HG02970 (cell line): ENCODE measurements around the gene ENPP3.
"Not testable (repeated sequence)": the region's sequence is repeated elsewhere in the genome, so short reads cannot be mapped to it uniquely, and the experiment has no call there.

ENCODE experiments used
- ATAC-seq: cut with Tn5 transposase; IDR thresholded peaks from one replicate; pipeline ENCODE4 v1.9.1; 2021; ENCODE audit warnings: mild to moderate bottlenecking, moderate library complexity, moderate number of reproducible peaks; ENCODE audit not compliant: unreplicated experiment, low FRiP score

Gene ENPP3

GRCh38 chr6:131730264-131730663 is 93.2 kb downstream of the ENPP3 start:
- ATAC-seq = no peak

DNA sequence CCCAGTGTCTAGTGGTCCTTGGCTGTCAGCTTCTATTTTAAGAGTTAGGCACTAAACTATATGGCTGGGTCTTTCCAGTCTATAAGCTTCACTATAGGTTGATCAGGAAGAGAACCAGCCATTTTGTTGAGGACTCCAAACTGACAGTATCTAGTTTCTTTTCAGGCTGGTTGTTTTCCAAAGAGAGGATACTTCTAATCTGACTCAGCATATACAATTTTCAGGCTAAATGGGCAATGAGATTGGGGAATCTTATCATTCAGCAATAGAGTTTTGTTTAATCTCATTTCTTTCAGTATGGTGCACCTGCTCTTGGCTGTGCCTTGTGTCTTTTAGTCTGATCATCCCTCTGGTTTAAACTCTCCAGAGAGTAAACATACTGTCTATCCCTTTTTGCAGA is 94.1 kb downstream of the ENPP3 start:
- no peak for ATAC-seq

GRCh38 chr6:131733376-131734016 is 96.4 kb downstream of the ENPP3 start:
- no peak for ATAC-seq

GRCh38 chr6:131736003-131736596 is 99.0 kb downstream of the ENPP3 start:
- ATAC-seq = no peak

- no peak for ATAC-seq
These were observed 99.7 kb downstream of the ENPP3 start for GRCh38 chr6:131736811-131737210.

- ATAC-seq = no peak
These were observed 102.0 kb downstream of the ENPP3 start for GRCh38 chr6:131739136-131739535.

- ATAC-seq = no peak
These were observed 103.1 kb downstream of the ENPP3 start for GRCh38 chr6:131740161-131740560.

GRCh38 chr6:131741688-131742393 is 104.7 kb downstream of the ENPP3 start:
- ATAC-seq = no peak

DNA sequence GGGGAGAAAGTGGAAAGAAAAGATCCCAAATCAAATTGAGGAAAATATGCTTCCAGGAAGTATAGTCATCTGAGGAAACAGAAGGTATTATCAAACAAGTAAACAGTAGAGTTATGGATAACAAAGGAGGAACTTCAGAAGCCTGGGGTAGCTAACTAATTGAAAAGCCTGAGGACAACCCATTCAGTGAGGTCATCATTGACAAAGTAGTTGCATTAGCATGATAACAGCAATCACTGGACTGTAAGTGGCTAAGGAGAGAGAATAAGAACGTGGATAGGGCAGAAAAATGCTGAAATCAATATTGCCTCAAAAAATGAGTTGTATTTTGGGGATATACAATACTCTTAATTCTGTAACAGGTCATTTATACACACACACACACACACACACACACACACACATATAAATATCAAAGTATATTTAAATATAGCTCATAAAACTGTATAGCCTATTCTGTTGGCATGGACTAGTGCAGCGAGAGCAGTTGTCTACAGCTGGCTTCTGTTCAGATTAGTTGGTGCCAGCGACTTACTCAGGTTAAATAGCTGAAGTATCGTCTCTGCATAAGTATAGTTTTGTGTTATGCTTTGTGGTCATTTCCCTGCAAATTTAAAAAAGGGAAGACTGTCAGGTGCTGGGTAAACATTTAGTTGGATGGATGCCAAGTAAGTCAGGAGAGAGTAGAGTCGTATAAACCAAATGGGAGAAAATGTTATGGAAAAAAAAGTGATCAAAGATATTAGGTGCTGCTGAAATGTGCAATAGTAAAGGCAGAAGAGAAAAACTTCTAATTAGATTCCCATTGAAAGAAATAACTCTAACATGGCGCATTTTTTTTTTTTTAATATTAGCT is 107.6 kb downstream of the ENPP3 start:
- no peak for ATAC-seq

DNA sequence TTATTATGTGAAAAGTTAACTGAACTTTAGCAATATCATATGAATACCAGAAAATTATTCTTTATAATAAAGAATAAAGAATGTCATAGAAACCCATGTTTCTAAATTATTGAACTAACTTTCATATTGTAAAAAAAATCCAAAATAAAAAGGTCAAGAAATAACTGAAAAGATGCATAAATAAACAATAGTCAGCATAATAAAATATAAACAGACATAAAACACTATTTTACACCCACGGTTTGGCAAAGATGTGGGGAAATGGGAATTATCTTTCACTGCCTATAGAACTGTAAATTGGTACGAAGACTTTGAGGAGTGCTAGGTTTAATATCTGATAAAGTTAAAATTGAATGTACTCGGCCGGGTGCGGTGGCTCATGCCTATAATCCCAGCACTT is 108.4 kb downstream of the ENPP3 start:
- no peak for ATAC-seq

GRCh38 chr6:131747821-131748353 is 110.8 kb downstream of the ENPP3 start:
- no peak for ATAC-seq

- no peak for ATAC-seq
These were observed 111.9 kb downstream of the ENPP3 start for GRCh38 chr6:131749023-131749422.

- not testable (repeated sequence) for ATAC-seq
These were observed 114.1 kb downstream of the ENPP3 start for GRCh38 chr6:131751012-131751715.

DNA sequence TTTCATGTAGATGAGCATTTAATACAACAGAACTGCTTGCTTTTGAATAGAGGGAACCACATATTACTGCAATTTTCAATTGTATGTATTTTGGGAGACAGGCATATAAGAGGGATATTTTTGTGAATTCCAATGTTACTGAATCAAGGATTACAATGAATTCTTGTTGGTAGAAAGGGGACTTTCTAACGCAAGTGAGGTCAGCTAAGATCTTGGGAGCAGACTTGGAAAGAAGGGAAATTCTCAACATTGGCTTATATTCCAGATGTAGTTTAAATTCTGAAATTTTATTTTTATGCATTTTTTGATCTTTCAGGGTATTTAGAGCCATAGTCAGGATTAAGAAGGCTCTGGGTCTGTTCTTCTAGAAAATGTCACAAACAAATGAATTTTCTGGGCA is 117.0 kb downstream of the ENPP3 start:
- ATAC-seq = no peak

- no peak for ATAC-seq
These were observed 117.8 kb downstream of the ENPP3 start for GRCh38 chr6:131754715-131755567.

DNA sequence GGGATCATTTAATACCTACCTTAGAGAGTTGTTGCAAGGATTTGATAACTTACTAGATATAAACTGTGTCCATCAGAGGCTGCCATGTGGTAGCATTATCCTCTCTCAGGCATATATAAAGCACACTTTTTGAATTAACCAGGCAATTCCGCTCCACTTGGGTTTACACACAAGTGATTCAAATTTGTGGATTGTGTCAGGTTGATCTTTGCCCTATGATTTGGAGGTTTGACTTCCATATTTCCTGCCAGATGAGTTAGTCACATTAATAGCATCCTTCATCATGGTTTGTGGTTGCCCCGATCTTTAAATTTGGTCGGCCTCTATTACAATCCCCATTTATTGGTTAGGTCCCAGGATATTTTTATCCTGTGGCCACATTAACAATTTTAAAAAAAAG is 118.5 kb downstream of the ENPP3 start:
- no peak for ATAC-seq

- ATAC-seq = no peak
These were observed 118.9 kb downstream of the ENPP3 start for GRCh38 chr6:131756039-131756438.

GRCh38 chr6:131758920-131759319 is 121.8 kb downstream of the ENPP3 start:
- ATAC-seq = no peak

DNA sequence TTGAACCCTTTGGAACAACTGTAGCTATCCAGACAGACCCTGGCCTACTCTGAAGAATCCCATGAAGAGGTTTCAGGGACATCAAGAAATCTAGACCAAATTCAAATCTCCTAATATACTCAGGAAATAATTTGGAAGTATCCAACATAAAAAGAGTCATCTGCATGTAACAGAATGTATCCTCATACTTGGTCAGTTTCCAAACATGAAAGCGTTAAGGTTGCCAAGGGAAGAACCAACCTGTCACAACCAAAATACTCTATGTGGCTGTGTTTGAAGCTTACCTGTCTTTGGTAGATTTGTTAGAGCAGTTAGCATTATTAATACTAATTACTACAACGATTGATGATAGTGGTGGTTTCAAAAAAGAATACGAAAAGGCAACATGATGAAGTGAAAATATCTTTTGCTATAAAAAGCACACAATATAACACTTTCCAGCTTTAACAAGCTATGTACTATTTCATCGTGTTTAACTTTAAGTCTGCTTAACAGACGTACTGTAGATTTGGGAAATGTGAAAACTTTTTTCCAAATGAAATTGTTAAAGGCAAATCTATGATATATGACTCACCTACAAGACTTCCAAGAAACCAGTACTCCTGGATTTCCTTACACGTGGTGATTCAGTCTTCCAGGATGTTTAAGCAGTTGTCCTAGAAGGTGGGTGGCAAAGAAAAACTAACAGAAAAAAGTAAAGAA is 124.1 kb downstream of the ENPP3 start:
- ATAC-seq = no peak
